Left ventricle myocardium superior (tissue), 1 donor: ENCODE measurements around the gene RAP1B. TPM values are rescaled to one million over a fixed set of nuclear protein-coding genes. Genes with fewer than 3 reads are reported as not detected.
"Not testable (repeated sequence)": the region's sequence is repeated elsewhere in the genome, so short reads cannot be mapped to it uniquely, and the experiment has no call there.

Experiments used
- ATAC-seq: fragments of 200-7000 bp; cut with Tn5 transposase; one replicate; pipeline ENCODE4 v1.9.1; 2020; ENCODE audit warnings: mild to moderate bottlenecking, moderate library complexity
- DNase-seq: peaks from one replicate; pipeline ENCODE4 v3.0.0-alpha.2; 2020
- intact Hi-C: fragments of 100-400 bp; cut with micrococcal nuclease; formaldehyde crosslinking; loops from one replicate; pipeline ENCODE4 v1.11.0; 2022
- total RNA-seq: library from RNA; stranded (reverse); fragmentation: NEBNext Ultra II Directional; extraction: Animal tissue kit (Norgen Biotek cat#: 25700); gene quantifications from one replicate; pipeline ENCODE4 v1.2.1, GENCODE V29; 2021
- donor health status: DM: no; HTN: yes; CAD: no; lungs with severe emphysema.

Gene RAP1B
- total RNA-seq, 1 donor from 2014 or later: 44.8 TPM

DNA sequence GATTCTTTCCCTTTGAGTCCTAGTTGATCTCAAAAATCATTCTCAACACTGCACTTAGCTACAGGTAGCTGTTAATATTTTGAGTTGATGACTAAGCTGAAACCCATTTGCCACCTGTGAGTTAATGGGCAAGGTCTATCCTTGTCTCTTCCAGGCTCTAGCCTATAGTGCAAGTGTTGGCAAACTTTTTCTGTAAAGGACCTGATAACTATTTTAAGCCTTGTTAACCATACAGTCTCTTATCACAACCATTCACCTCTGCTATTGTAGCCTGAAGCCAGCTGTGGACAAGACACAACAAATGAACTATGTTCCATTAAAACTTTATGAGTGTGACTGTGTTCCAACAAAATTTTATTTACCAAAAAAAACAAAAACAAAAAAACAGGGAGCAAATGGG is 19.4 kb downstream of the RAP1B start:
- no peak for DNase-seq
- intact Hi-C loops: no loop called here
- ATAC-seq: peak; percentile 92

DNA sequence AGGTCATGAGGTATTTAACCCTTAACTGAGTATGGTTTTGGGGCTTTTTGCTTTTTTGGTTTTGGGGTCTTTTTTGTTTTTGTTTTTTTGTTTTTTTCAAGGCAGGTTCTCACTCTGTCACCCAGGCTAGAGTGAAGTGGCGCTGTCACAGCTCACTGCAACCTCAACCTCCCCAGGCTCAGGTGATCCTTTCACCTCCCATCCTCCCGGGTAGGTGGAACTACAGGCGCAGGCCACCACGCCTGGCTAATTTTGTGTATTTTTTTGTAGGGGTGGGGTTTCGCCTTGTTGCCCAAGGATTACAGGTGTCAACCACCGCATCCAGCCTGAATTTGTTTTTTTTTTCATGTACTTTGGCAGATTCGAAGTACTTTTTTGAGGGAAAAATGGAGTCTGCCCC is 19.9 kb downstream of the RAP1B start:
- intact Hi-C loops: no loop called here
- DNase-seq (no peak), ATAC-seq (no peak)

DNA sequence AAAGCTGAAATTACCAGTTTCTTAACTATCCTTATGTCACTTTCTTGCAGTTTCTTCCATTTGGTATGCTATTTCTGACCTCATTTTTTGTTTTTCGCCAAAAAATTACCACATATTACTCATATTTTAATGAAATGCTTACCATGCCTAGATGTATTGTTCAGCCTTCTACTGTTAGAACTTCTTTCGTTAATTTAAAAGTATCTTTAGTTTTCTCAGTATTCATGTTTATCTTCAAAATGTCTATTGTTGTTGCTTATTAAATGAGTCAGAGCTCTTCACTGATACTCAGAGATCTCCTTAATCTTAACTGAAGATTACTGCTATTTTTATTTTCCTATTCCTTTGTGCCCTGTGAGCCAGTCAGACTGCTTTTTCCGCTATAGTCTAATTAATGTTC is 20.5 kb downstream of the RAP1B start:
- intact Hi-C loops: no loop called here
- DNase-seq (no peak), ATAC-seq (no peak)

DNA sequence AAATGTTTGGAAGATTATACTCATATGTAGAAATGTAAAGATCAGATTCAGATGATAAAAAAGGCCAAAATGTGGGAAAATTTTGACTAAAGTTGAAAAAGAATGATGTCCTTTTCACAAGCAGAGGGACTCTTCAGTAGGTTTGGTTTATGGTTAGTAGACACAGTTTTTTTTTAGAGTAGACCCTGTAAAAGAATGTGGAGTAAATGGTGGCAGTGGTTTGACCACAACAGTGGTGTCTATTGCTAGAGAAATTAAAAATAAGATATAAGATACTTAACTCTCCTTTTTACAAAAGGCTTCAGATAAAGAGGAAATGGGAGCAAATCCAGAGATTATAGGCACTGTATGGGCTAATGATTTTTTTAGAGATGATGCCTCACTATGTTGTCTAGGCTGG is 21.8 kb downstream of the RAP1B start:
- DNase-seq (no peak), ATAC-seq (no peak)
- intact Hi-C loops: no loop called here

DNA sequence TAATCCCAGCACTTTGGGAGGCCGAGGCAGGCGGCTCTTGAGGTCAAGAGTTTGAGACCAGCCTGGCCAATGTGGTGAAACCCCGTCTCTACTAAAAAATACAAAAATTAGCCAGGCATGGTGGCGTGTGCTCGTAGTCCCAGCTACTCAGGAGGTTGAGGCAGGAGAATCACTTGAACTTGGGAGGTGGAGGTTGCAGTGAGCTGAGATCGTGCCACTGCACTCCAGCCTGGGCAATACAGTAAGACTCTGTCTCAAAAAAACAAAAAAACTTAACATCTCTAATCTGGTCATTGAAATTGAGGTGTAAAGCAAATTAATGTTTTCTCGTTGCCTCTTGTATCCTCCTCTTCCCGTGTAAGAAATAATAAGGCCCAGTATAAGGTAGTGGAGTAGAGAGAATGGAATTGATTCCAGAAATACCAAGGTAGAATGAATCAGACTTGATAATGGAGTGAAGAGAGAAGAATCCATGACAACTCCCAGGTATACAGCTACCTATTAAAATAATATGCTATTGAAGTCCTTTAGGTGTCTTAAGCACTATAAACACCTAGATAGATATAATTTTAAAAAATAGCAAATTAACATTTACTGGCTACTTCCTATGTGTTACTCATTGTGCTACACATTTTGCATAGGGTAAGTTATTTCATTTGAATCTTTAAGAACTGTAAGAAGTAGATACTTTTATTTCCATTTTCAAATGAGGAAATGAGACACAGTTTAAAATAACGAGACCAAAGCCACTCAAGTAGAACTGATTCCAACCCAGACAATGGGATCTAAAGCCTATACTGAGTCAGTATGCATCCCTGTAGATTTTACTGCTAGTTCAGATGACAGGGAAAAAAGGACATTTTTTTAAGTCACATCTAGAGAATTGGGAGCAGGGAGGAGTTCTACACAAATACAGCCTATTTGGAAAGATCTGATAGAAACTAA is 23.2 kb downstream of the RAP1B start:
- DNase-seq (no peak), ATAC-seq (no peak)
- intact Hi-C loops: no loop called here

DNA sequence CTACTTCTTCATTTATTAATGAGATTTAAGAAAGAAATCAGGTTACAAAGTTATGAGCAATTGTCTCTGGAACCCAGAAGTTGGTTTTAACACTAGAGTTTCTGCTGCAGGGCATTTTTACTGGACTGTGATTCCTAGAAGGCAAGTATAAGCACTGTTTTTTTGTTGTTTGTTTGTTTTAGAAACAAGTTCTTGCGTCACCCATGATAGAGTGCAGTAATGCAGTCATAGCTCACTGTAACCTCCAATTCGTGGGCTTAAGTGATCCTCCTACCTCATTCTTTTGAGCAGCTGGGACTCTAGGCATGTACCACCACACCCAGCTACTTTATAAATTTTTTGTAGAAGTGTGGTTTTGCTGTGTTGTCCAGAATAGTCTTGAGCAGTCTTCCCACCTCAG is 25.6 kb downstream of the RAP1B start:
- no peak for DNase-seq
- intact Hi-C loops: no loop called here

DNA sequence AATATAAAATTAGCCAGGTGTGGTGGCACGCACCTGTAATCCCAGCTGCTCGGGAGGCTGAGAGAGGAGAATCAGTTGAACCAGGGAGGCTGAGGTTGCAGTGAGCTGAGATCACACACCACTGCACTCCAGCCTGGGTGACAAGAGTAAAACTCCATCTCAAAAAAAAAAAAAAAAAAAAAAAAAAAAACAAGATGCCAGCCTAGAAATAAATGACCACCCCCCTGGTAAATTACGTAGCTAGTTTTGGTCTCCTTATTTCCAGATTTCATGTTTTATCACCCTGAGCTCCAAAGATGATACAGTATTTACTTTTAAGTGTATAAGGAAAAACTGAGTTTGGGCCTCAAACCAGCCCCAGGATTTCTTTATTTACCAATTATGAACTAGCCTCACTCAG is 26.7 kb downstream of the RAP1B start:
- ATAC-seq, DNase-seq, intact Hi-C loops: not testable (repeated sequence)

More for the DNA sequence above, 25.6 kb downstream of the RAP1B start:
- ATAC-seq: peak; percentile 22

DNA sequence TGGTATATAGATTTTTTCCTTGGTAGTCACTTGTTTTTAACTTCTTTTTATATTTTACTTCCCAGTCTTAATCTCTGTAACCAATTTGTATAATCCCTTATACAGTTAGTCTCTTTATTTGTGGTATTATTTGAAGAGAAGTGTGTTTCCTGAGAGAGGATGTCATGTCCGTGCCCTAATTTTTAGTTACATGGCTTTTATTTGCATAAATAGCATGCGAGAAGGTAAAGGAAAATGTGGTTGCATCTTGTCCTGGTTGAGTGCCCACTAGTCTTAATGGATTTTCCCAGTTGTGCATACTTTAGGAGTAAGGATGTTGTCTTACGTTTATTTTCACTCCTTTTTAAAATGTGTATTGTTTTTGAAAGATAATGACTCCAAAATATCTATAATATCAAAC is 27.5 kb downstream of the RAP1B start:
- intact Hi-C loops: no loop called here
- no peak for DNase-seq
- ATAC-seq: no peak

DNA sequence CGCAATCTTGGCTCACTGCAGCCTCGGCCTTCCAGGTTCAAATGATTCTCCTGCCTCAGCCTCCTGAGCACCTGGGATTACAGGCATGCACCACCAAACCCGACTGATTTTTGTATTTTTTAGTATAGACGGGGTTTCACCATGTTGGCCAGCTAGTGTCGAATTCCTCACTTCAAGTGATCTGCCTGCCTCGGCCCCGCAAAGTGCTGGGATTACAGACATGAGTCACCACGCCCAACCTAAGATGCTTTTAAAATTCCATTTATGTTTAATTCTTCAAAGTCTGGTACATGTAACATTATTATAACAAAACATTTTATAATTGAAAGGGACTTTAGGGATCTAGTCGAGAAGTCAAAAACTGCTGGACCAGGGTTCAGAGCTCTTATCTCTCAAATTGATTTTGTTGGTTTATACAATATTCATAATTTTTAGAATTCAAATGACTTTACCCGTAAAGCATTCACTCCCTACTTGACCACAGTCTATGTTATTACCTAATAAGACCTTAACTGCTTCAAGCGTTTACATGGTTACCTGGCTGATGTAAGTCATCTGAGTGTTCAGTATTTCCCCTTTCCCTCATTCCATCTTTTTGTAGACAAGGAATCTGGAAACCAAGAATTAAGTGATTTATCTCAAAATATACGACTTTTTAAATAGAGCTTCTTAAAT is 28.2 kb downstream of the RAP1B start:
- DNase-seq (no peak), ATAC-seq (no peak)
- intact Hi-C loops: no loop called here

DNA sequence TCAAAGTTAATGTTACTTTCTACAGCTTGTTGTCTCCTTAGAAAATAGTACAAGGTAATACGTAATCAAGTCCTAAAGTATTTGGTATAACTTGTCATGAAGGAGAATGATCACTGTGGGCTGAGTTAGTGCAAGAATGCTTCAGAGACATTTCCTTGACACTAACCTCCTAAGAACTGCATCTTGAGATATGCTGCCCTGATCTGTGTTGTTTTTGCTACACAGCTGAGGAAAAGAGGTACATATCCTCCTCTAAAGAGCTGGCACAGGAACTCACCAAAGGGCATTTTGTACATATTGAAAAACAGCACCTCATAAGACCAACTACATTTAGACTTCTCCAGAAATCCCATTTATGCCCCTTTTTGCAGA is 28.7 kb downstream of the RAP1B start:
- intact Hi-C loops: no loop called here
- DNase-seq (no peak), ATAC-seq (no peak)

DNA sequence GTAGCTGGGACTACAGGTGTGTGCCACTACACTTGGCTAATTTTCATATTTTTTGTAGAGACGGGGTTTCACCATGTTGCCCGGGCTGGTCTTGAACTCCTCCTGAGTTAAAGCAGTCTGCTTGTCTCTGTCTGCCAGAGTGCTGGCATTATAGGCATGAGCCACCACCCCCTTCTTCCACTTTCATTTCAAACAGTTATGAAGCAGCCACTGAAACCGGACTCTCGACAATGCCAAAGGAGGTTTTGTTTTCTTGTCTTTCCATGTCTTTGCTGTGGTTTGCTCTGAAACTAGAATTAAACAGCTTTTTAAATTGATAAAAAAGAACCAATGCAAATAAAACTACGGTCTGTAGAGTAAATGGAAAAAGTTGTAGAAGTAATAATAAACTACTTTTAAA is 30.4 kb downstream of the RAP1B start:
- DNase-seq (no peak), ATAC-seq (no peak)
- intact Hi-C loops: no loop called here

DNA sequence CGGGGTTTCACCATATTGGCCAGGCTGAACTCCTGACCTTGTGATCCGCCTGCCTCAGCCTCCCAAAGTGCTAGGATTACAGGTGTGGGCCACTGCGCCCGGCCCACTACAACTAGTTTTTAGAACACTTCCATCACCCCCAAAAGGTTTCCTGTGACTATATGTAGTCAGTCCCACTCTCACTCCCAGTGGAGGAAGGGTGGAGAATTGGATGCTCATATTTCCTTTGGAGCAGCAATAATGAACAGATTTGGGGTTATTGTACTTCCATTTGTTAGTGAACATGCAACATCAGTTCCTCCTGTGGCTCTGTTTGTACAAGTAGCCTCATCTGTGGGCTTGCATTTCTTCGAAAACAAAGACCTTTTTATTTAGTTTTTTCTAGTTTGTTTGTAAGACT is 35.8 kb downstream of the RAP1B start:
- ATAC-seq: no peak
- intact Hi-C loops: no loop called here

DNA sequence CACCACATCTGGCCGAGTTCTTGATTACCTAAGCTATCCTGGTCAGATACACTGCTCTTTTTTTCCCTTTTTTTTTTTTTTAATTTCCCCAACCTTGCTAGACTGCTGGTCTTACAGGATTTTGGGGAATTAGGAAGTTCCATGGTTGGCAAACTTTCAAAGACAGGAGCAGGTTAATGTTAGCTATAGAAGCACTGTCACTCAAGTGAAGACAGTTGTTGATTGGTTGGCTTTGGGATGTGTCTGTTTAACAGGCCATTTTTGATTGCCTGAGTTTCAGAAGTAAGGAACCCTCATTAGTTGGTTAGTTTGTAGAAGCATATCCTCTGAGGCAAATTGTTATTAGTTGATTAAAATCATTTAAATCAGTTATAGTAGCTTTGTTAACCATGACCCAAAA is 36.8 kb downstream of the RAP1B start:
- ATAC-seq: no peak
- no peak for DNase-seq
- intact Hi-C loops: no loop called here

More for the DNA sequence above, 35.8 kb downstream of the RAP1B start:
- no peak for DNase-seq

DNA sequence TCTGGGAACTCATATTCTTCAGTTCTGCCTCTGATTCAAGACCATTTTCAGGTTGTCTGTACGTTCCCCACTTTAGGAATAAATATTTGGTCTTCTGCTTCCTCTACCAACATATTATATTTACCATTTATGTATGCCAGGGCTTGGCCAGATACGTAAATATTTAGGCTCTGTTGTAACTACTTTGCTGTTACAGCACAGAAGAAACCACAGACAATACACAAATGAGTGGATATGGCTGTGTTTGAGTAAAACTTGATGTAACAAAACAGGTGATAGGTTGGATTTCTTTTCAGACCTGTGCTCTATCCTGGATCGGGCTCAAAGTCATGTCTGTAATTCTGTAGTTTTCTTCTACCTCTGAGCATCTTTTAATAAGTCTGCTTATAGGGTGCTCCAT is 37.5 kb downstream of the RAP1B start:
- intact Hi-C loops: no loop called here
- ATAC-seq (no peak), DNase-seq (no peak)

DNA sequence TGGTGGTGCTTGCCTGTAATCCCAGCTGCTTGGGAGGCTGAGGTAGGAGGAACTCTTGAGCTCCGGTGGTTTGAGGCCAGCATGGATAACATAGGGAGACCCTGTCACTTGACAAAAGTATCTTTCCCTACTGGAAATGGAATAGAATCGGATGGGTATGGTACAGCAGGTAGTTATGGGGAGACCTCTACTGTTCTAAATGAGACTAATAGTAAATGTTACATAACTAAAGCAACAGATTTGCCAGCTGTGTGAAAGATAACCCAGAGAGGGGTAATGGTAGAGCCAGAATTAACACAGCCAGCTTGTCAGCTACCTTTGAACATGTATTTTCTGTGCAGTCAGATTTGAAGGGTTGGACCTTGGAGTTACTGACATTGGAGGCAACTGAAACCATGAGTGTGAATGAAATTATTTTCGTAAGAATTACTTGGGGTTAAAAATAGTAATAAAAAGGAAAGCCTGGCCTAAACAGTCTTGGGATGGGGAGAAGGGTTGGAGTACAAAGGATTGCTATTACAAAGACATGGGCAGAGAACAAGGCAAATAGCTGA is 54.4 kb downstream of the RAP1B start:
- no peak for DNase-seq
- intact Hi-C loops: no loop called here
- ATAC-seq: peak; percentile 94

DNA sequence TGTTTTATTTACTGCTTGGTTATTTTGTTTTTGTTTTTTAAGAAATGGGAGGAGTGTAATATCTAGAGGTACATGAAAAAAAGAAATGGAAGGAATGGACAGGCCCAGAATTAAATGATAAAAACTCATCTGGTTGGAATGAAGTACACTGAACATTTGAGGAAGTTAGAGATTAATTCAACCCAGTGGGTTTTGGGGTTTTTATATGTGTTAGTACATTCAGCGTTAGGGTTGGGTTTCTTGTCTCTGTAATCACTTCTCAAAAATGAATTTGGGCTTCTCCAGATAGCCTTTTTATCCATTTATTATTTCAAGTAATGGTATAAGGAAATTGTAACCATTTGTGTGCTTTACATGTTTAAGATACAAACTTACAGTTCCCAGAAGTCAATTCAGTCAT is 56.6 kb downstream of the RAP1B start:
- DNase-seq (no peak), ATAC-seq (no peak)

DNA sequence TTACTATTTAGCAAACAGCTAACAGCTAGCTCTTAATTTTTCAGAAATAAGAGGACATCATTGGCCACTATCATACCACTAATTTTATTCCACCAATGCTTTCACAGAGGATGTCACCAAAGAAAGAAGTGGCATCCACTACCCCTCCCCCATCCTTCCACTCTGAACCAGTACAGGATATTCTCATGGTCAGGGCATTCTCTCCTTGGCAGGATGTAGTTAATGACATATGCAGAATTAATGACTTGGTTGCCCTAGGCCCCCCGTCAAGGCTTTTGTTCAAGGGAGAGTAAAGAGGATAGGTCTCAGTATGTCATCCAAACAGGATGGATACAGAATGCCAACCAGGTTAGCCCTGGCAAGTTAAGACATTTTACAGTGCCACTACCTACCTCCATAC is 57.2 kb downstream of the RAP1B start:
- intact Hi-C loops: no loop called here
- ATAC-seq: no peak
- no peak for DNase-seq

More for the DNA sequence above, 56.6 kb downstream of the RAP1B start:
- intact Hi-C loops: no loop called here

DNA sequence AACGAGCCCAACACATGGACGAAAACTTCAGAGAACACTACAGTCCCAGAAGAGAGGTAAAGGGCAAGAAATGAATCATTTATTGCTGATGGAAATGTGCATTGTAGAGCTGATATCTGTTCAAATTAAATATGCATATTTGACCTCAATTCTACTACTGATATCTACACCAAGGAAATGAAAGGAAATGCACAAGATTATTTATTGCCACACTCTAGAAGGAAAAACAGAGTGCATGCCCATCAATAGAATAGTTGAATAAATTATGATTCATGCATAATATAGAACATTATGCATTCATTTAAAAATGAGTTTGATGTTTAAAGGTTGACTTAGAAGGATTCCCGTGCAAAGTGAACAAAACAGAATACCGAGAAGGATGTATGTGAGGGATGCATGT is 60.5 kb downstream of the RAP1B start:
- ATAC-seq (no peak), DNase-seq (no peak)
- intact Hi-C loops: no loop called here

DNA sequence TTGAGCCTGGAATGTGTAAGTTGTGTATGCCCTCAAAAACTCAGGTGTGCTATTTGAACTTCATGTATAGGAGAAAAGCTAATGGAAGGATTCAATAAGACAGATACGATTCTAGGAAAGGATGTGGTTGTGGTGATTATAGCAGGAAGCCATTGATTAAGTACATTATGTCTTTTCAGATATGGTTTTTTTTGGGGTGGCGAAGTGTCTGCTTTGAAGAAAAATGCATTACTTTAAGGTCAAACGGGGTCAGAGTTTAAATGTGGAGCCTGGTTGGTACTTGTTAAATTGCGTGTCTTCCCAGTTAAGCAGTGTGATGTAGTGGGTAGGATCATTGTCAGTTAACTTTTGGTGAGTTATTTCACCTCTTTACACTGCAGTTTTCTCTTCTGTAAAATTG is 63.1 kb downstream of the RAP1B start:
- intact Hi-C loops: no loop called here
- no peak for ATAC-seq
- DNase-seq: no peak

DNA sequence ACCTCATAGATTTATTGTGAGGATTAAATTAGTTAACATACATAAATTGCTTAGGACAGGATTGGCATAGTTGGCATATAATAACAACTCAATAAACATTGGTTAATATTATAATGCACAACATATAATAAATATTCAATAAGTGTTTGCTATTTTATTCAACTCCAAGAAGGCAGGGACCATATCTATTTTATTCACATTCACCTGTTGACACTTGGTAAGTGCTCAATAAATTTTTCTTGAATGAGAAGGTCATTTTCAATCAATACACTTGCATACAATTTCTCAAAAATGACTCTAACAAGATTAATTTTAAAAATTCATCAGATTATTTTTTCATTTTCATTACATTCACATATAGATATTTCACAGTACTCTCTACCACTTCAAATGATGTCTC is 63.7 kb downstream of the RAP1B start:
- DNase-seq: no peak
- intact Hi-C loops: no loop called here
- no peak for ATAC-seq
